ENCODE data around the gene CADM1. TPM values are rescaled to one million over a fixed set of nuclear protein-coding genes. Genes with fewer than 3 reads are reported as not detected.

Gene CADM1
- total and polyA plus RNA-seq, 11 donors = 11.4 to 80.2 (median 40.6) TPM

DNA sequence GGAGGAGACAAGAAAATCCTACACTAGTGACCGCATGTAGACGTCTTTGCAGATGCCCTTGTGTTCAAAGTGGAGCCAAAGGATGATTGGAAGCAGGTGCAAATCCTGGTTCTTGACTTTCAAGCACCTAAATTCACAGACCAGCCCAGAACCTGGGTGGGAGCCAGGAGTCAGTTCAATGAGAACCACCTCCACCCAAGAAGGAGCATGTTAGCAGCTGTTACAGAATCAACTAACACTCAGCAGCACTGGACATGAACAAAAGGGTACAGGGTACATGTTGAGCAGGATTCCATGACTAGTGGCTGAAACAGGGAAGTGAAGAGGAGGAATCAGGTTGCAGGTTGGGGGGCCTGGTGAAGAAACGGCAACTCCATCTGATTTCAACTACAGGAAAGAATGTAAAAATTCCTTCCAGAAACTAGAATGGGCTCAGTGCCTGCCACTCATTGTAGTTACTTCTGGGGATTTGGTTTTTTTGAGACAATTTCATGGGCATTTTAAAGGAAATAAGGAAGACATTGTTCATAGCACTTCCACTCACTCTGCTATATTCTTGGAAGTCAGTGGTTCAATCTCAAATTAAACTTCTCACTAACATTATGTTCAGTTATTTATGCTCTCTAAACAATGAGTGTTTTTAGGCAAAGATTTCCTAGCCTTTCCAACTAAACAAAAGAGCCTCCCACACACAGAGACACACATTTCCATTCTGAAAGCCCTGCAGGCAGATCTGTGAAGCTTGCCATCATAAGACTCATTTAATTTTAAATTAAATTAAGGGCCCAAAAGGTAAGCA lies 173.3 kb downstream of the CADM1 start:
- 77 to 86% (median 80%) methylated on average over 3 of the region's 3 CpGs for WGBS, 4 donors

DNA sequence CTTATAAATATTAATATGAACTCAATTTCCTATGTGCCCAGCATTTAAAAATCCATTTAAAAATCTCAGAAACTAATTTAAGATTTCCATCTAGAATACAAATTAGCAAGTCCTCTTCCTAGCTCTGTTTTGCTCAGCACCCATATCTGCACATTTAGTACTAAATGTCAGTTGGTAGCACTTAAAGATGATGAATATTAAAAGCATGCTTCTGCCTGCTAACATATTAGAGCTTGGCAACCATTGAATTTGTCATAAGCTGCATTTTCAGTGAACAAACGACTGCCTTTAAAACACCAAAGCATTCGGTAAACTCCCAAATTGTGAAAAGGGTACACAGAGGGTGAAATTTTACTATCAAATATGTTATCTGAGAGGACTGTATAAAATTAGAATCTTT lies 177.7 kb downstream of the CADM1 start:
- Histone ChIP-seq H3K4me1 (peaks cover 0 to 8% (median 0%) of the 10 kb centered on the region in 12 donors), H3K9me3 (no peaks in the 10 kb centered on the region), H3K4me3 (no peak overlapping the region), H3K27me3 (no peaks in the 10 kb centered on the region), H3K27ac (no peak overlapping the region), H3K36me3 (no peaks in the 10 kb centered on the region)
- no peak for ATAC-seq
- intact Hi-C loops (cut with DNase I) = loop anchor here in 8 of 10 donors (5.0 to 10.0 kb wide), 6 partner anchors 176 to 1368 kb away; partner anchors contain the start of gene CADM1 (in 2 of the 8)
- WGBS, 4 donors = 80 to 90% (median 83%) methylated on average over 2 of the region's 2 CpGs
- DNase-seq = no peak
- TF ChIP-seq, protein P1, sequence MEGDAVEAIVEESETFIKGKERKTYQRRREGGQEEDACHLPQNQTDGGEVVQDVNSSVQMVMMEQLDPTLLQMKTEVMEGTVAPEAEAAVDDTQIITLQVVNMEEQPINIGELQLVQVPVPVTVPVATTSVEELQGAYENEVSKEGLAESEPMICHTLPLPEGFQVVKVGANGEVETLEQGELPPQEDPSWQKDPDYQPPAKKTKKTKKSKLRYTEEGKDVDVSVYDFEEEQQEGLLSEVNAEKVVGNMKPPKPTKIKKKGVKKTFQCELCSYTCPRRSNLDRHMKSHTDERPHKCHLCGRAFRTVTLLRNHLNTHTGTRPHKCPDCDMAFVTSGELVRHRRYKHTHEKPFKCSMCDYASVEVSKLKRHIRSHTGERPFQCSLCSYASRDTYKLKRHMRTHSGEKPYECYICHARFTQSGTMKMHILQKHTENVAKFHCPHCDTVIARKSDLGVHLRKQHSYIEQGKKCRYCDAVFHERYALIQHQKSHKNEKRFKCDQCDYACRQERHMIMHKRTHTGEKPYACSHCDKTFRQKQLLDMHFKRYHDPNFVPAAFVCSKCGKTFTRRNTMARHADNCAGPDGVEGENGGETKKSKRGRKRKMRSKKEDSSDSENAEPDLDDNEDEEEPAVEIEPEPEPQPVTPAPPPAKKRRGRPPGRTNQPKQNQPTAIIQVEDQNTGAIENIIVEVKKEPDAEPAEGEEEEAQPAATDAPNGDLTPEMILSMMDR (IDR thresholded peaks at IDR 0.05) = no peak
- TF ChIP-seq POLR2A (IDR thresholded peaks at IDR 0.05) = no peak

More for the DNA sequence above, 173.3 kb downstream of the CADM1 start:
- Histone ChIP-seq H3K27me3 (no peaks in the 10 kb centered on the region), H3K9me3 (no peaks in the 10 kb centered on the region), H3K4me1 (peaks cover 0 to 6% (median 0%) of the 10 kb centered on the region in 12 donors), H3K4me3 (no peak overlapping the region), H3K27ac (no peak overlapping the region), H3K36me3 (no peaks in the 10 kb centered on the region)
- intact Hi-C loops (cut with DNase I) = loop anchor here in 7 of 10 donors (5.0 to 10.0 kb wide), 7 partner anchors 164 to 1364 kb away; partner anchors contain the start of gene CADM1 (in 1 of the 7)
- no peak for DNase-seq
- ATAC-seq = peak in 1 of 4 donors; percentile 55
- TF ChIP-seq POLR2A (IDR thresholded peaks at IDR 0.05) = no peak
- TF ChIP-seq, protein P1 (IDR thresholded peaks at IDR 0.05) = no peak

DNA sequence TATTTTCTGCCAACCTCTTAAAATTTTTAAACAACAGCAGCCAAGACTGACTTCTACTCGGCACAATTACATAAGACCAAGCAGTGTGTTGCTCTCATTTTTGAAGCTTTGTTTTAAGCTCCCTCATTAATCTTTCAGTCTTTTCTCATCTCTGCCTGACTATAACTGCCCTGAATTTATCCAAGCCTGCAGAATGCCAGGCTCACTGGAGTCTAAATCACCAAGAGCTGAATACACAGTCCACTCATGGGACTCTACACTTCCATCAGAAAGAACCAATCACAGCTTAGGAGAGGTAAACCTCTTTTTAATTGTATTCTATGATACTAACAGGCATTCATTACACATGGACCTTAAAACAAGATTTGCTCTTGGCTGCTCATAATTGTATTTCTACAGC lies 178.7 kb downstream of the CADM1 start:
- H3K4me1 ChIP-seq = peaks cover 0 to 8% (median 0%) of the 10 kb centered on the region in 12 donors
- WGBS, 4 donors = 73 to 81% (median 78%) methylated on average over 1 of the region's 1 CpG
- ATAC-seq (no peak), DNase-seq (no peak)
- no peaks in the 10 kb centered on the region for H3K27me3 ChIP-seq
- no peak overlapping the region for H3K27ac ChIP-seq
- intact Hi-C loops (cut with DNase I) = loop anchor here in 8 of 10 donors (2.0 to 10.0 kb wide), 7 partner anchors 177 to 1369 kb away; partner anchors contain the start of gene CADM1 (in 2 of the 8)
- TF ChIP-seq, protein P1 (IDR thresholded peaks at IDR 0.05) = no peak
- no peak for TF ChIP-seq POLR2A (IDR thresholded peaks at IDR 0.05)
- H3K36me3 ChIP-seq = no peaks in the 10 kb centered on the region
- no peak overlapping the region for H3K4me3 ChIP-seq
- H3K9me3 ChIP-seq = no peaks in the 10 kb centered on the region

Data from heart left ventricle (tissue), 16 donors.